ENCODE data around the gene CECR2.

The CECR2 gene

DNA sequence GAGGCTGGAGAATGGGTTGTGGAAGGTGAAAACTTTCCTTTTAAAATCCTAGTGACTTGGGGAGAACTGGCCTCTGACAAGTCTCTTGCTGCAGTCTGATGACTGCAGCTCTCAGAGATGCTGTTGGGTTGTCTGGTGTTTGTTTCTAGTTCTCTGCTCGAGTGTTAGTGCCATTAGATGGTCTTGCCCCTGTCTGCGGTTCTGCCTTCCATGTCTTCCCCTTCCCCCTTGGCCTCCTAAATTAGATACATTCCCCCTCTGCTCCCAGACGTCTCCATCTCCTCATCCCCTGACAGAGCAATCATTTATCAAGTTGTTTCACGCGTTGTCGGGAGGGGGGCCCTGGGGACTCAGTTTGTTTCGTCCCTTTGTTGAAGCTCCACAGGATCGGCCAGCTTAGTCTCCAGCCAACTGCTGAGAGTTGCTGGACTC is 67.7 kb downstream of the CECR2 start:
- no peak for DNase-seq
- Mint-ChIP-seq H3K36me3 (ENCODE audit: low read depth) (no peaks in the 10 kb centered on the region), H3K27ac (no peak overlapping the region), H3K27me3 (peaks cover 9% of the 10 kb centered on the region), H3K4me1 (no peaks in the 10 kb centered on the region), H3K9me3 (no peaks in the 10 kb centered on the region), H3K4me3 (no peak overlapping the region)
- no peak for ATAC-seq

DNA sequence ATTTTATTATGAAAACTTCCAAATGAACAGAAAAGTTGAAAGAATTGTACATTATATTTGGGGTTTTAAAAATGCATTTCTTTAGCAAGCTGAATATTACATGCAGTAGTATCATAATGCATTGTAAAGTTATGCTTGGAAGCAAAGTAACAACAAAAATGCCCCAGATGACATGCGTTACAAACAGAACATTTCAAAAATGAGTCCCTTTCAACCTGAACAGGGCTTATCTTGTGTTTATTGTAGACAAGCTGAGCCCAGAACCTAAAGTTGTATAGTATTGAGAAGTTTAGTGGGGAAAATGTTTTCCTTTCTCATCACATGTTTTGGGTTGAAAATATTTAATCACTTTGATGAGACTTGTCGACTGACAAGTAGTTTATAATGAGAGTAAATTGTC is 68.8 kb downstream of the CECR2 start:
- Mint-ChIP-seq H3K27ac (no peak overlapping the region), H3K4me1 (no peaks in the 10 kb centered on the region), H3K9me3 (no peaks in the 10 kb centered on the region), H3K4me3 (no peak overlapping the region), H3K36me3 (ENCODE audit: low read depth) (no peaks in the 10 kb centered on the region), H3K27me3 (peaks cover 11% of the 10 kb centered on the region)
- no peak for DNase-seq
- no peak for ATAC-seq

DNA sequence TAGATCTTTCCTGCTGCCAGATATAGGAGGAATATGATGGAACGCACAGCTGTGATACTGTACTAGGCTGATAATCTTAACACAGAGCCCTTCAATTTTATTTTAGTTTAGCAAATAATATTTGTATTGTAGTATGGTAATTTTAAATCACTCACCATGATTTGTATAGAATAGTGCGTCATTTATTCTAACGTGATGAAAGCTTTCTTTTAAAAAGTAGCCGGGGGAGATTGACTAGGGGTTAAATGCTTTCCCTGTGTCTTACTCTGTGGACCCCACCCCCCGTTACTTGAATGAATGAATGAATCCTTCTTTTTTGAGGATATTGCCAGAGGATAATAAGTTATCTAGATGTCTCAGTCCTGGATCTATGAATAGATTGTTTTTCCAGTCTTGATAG is 72.1 kb downstream of the CECR2 start:
- peaks cover 13% of the 10 kb centered on the region for H3K27me3 Mint-ChIP-seq
- no peaks in the 10 kb centered on the region for H3K36me3 Mint-ChIP-seq (ENCODE audit: low read depth)
- no peak for ATAC-seq
- no peaks in the 10 kb centered on the region for H3K9me3 Mint-ChIP-seq
- H3K4me1 Mint-ChIP-seq, result no peaks in the 10 kb centered on the region
- H3K27ac Mint-ChIP-seq, result no peak overlapping the region
- DNase-seq, result no peak
- no peak overlapping the region for H3K4me3 Mint-ChIP-seq

DNA sequence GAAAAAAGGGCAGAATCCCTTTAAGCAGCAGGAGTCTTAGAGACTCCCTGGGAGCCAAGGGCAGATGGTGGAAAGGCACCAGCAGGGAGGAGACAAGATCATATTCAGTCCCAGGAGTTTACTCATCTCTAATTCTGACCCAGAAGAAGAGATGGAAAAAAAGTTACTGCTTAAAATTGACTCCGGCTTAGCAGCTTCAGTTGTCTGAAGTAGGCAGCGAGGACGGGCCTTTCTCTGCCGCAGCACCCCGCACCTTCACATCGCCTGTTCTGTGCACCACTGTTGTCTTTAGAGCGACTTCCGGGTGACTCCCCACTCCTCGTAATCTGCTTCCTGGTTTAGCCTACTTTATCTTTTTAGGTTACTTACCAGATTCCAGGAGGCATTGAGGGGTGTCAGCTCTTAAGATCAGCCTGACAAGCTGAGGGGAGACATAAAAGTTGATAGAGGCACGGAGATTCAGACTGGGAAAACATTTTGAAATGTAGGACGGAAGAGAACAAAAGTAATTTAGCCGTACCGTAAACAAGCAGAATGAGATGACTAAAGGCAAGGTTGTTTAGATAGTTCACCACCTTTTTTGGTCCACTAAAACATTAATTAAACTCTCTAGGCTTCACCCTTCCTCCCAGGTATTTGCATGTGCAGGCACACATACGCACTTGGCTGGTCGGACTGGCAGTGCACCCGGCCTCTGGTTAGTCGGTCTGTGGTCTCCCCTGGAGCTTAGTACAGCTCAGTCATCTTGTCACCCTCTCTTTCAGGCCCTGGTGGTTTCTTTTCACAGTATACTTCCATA is 74.3 kb downstream of the CECR2 start:
- Mint-ChIP-seq H3K4me3 (no peak overlapping the region), H3K36me3 (ENCODE audit: low read depth) (no peaks in the 10 kb centered on the region), H3K4me1 (no peaks in the 10 kb centered on the region), H3K27me3 (peaks cover 4% of the 10 kb centered on the region), H3K27ac (no peak overlapping the region), H3K9me3 (no peaks in the 10 kb centered on the region)
- ATAC-seq (no peak), DNase-seq (no peak)

DNA sequence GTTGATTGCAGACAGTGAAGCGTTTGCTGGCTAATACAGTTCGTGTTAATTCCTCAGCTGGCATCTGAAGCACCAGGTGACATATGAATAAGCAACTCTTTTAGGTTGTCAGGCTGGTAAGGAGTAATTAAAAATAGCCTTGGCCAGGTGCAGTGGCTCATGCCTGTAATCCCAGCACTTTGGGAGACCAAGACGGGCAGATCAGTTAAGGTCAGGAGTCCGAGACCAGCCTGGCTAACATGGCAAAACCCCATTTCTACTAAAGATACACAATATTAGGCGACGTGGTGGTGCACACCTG is 74.9 kb downstream of the CECR2 start:
- DNase-seq (no peak), ATAC-seq (no peak)
- H3K27me3 Mint-ChIP-seq, result peaks cover 4% of the 10 kb centered on the region
- H3K4me1 Mint-ChIP-seq, result no peaks in the 10 kb centered on the region
- no peaks in the 10 kb centered on the region for H3K9me3 Mint-ChIP-seq
- H3K36me3 Mint-ChIP-seq (ENCODE audit: low read depth), result no peaks in the 10 kb centered on the region
- no peak overlapping the region for H3K27ac Mint-ChIP-seq
- no peak overlapping the region for H3K4me3 Mint-ChIP-seq

DNA sequence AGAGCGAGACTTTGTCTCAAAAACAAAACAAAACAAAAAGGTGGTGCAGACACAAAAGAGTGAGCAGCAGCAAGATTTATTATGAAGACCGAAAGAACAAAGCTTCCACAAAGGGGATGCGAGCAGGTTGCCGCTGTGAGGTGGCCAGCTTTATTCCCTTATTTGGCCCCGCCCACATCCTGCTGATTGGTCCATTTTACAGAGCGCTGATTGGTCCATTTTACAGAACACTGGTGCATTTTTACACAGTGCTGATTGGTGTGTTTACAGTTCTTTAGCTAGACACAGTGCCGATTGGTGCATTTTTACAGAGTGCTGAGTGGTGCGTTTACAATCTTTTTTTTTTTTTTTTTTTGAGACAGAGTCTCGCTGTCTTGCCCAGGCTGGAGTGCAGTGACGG is 77.4 kb downstream of the CECR2 start:
- no peak for DNase-seq
- no peaks in the 10 kb centered on the region for H3K4me1 Mint-ChIP-seq
- no peak overlapping the region for H3K4me3 Mint-ChIP-seq
- peaks cover 4% of the 10 kb centered on the region for H3K27me3 Mint-ChIP-seq
- no peak for ATAC-seq
- H3K27ac Mint-ChIP-seq, result no peak overlapping the region
- no peaks in the 10 kb centered on the region for H3K36me3 Mint-ChIP-seq (ENCODE audit: low read depth)
- no peaks in the 10 kb centered on the region for H3K9me3 Mint-ChIP-seq

DNA sequence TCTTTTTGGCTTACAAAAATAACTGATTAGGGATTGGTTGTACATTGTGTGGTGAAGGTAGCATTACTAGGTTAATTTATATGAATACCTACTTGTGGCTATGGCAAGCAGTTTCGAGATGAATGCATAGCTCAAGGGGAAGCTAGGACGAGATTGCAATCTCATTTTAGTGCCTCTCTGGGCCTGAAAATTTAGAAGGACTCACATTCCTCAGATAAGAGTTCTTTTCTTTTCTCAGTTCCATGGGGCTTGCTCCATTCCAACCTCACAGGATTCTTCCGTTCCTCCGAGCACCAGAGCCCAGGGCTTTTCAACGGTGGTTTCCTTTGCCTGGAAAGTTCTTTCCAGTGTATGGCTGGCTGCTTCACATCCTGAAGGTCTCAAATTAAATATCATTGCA is 82.1 kb downstream of the CECR2 start:
- Mint-ChIP-seq H3K4me3 (no peak overlapping the region), H3K4me1 (no peaks in the 10 kb centered on the region)

DNA sequence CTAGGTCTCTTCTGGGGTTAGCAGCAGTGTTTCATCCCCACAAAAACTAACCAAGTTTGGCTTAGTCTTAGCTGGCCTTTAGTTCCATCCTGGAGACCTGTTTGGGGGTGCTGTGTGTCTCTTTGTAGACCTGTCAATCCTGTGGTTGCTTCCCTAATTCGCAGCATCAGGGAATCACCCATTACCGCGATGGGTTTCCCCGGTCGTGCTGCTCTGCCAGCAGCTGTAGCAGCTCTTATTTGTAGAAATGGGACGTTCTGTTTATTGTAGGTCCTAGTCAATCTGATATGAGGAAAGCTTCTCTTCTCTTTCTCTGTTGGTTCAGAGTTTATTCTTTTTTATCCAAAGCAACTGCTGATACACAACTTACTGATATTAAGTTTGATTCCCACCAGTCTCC is 91.6 kb downstream of the CECR2 start:
- no peak overlapping the region for H3K4me3 Mint-ChIP-seq
- H3K27me3 Mint-ChIP-seq, result peaks cover 5% of the 10 kb centered on the region
- H3K9me3 Mint-ChIP-seq, result no peaks in the 10 kb centered on the region
- DNase-seq, result no peak
- no peaks in the 10 kb centered on the region for H3K4me1 Mint-ChIP-seq
- H3K27ac Mint-ChIP-seq, result no peak overlapping the region
- H3K36me3 Mint-ChIP-seq (ENCODE audit: low read depth), result no peaks in the 10 kb centered on the region
- ATAC-seq, result no peak

More for the DNA sequence above, 82.1 kb downstream of the CECR2 start:
- H3K36me3 Mint-ChIP-seq (ENCODE audit: low read depth), result no peaks in the 10 kb centered on the region
- no peaks in the 10 kb centered on the region for H3K9me3 Mint-ChIP-seq
- H3K27me3 Mint-ChIP-seq, result no peaks in the 10 kb centered on the region
- no peak overlapping the region for H3K27ac Mint-ChIP-seq
- DNase-seq, result no peak
- ATAC-seq, result no peak

DNA sequence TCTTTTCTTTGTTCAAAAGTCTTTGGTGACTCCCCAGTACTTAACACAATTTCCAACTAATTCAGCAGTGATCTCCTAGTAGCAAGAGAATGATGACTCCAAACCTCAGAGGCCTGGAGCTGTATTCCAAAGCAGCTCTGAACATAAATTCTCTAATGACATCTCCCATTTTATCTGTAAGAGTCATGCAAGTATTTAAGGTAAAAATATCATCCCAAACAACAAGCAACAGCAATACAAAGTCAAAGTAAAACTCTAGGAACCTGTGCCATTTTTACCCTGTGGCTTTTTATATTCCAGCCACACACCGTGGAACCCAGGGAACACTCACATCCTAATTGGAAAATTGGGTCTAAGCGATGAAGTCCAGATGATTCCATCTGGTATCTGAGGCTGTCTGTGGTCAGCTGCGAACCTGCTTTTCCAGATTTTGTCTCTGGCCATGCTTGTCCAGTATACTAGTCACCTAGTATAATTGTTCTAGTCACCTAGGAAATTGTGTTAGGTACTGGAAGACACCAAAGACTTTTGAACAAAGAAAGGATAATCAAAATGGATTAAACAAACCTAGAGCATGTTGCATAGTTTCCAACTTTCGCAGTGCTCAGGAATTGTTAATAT is 101.7 kb downstream of the CECR2 start:
- ATAC-seq, result no peak
- DNase-seq, result no peak
- Mint-ChIP-seq H3K4me3 (no peak overlapping the region), H3K4me1 (no peaks in the 10 kb centered on the region), H3K27me3 (peaks cover 16% of the 10 kb centered on the region), H3K36me3 (ENCODE audit: low read depth) (no peaks in the 10 kb centered on the region), H3K9me3 (no peaks in the 10 kb centered on the region), H3K27ac (no peak overlapping the region)

DNA sequence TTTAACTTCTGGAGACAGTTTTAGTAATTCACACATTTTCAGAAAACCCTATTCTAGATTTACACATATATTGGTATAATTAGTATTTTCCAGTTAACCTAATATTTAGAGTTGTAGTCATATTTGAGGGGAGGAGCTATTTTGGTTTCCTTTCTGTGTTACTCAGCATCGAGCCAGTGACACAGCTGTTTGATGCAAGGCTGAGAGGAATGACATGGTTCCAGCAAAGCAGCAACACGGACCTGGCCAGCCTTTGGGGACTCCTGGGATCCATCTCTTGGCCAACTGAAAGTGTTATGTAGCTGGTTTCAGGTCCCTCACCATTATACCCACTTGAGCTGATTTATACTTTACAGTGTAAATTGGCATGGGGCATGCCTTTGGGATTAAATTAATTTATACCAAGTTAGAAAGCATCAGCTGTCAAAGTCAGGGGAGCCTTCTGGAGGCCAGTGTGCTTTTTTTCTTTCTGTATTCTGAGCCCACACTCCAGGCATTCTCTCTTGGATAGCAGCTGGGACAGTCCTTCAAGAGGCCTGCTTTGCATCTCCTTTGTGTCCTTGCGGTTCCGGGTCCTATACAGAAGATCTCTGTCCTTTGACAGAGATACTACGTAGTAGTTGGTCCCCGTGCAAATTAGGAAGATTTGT is 102.8 kb downstream of the CECR2 start:
- Mint-ChIP-seq H3K4me3 (no peak overlapping the region), H3K36me3 (ENCODE audit: low read depth) (no peaks in the 10 kb centered on the region), H3K27ac (no peak overlapping the region), H3K9me3 (no peaks in the 10 kb centered on the region), H3K4me1 (no peaks in the 10 kb centered on the region), H3K27me3 (peaks cover 14% of the 10 kb centered on the region)
- DNase-seq, result no peak
- ATAC-seq, result no peak

DNA sequence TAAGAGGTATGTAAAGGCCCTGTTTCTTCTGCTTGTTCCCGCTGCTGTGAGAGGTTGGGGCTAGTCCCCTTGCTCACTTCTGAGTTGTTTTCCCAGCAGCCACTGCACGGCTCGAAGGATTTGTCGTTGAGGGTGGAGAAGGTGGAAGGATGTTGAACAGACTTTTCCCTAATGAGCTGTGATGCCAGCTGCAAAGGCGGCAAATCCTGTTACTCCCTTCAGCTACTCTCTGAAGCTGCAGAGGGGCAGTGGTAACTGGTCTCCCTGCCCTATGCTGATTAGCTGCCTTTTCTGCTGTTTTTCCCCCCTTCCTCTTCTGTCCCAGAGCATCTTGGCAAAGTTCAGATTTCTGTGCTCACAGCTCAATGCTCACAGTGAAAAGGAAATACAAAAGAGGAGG is 103.7 kb downstream of the CECR2 start:
- DNase-seq (no peak), ATAC-seq (no peak)
- Mint-ChIP-seq H3K4me3 (no peak overlapping the region), H3K9me3 (no peaks in the 10 kb centered on the region), H3K27me3 (peaks cover 23% of the 10 kb centered on the region), H3K36me3 (ENCODE audit: low read depth) (no peaks in the 10 kb centered on the region), H3K4me1 (no peaks in the 10 kb centered on the region), H3K27ac (no peak overlapping the region)

DNA sequence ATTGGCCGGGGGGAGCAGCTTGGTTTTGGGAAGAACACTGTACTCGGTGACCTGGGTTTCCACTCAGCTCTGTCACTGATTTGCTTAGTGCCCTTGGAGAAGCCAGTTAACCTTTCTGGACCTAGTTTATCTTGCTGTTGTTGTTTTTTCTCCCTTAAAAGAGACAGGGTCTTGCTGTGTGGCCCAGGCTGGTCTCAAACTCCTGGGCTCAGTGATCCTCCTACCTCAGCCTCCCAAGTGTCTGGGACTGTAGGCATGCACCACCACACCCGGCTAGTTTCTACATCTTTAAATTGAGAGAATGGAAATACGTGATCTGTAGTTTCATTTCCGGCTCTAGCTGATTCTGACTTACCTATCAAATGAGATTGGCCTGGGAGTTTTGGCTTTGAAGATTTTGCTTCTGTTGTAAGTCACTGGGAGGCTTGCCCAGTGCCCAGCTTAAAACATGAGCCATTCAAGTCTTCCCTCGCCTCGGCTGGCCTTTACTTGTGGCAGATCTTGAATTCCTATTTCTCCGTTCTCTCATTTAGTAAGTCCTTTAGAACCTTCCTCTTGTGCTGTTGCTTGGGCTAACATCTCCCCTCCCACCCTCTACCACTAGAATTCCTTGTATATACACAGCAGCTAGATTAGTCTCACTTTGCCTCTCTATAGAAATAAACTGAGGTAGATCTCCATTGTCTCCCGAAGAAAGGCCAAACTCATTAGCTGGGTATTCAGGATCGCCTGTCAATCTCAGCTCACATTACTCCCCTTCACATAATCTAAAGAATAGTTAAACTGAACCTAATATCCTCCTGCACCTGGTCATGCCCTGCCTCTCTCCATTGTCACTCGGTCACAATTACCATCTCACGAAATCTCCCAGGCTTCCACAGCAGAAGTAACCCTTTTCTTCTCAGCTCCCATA is 106.3 kb downstream of the CECR2 start:
- Mint-ChIP-seq H3K36me3 (ENCODE audit: low read depth) (no peaks in the 10 kb centered on the region), H3K4me3 (no peak overlapping the region), H3K27me3 (peaks cover 21% of the 10 kb centered on the region), H3K27ac (no peak overlapping the region), H3K4me1 (no peaks in the 10 kb centered on the region), H3K9me3 (no peaks in the 10 kb centered on the region)
- ATAC-seq (no peak), DNase-seq (no peak)

DNA sequence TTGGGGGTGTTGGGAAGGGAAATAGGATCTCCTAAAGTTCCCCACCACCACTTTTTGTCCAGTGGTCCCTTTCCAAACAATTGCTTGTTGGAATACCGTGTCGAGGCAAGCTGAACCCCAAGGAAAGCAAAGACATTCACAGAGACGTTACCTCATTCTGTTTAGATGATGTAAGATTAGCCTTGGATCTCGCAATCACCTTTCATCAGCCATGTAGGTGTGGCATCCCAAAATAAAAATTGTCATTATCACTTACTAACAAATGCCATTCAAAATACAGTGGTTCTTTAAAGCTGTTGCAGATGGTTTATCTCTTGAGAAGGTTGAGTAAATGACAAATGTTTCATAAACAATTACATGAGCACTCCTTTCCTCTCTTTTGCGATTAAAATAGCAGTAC is 107.6 kb downstream of the CECR2 start:
- Mint-ChIP-seq H3K27ac (no peak overlapping the region), H3K4me1 (no peaks in the 10 kb centered on the region)

DNA sequence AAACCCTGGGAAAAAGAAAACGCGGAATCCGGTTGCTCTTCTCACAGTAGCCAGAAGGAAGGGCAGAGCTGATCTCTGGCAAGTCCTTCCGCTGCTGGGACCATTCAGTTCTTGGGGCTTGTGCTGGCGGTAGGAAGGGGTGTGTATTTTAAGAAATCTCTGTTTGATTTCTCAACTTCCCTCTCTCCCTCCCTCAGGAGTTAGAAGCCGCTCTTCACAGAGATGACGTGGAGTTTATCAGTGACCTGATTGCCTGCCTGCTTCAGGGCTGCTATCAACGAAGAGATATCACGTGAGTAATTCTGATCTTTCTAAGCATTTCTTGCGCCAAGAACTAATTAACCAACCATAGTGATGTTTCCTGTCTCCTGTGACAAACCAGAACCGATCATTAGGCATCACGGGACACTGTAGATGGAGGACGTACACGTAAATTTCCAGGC is 108.2 kb downstream of the CECR2 start:
- Mint-ChIP-seq H3K36me3 (ENCODE audit: low read depth) (no peaks in the 10 kb centered on the region), H3K4me1 (no peaks in the 10 kb centered on the region), H3K27me3 (peaks cover 17% of the 10 kb centered on the region), H3K4me3 (no peak overlapping the region), H3K9me3 (no peaks in the 10 kb centered on the region), H3K27ac (no peak overlapping the region)
- no peak for DNase-seq
- ATAC-seq, result no peak

More for the DNA sequence above, 107.6 kb downstream of the CECR2 start:
- no peak for DNase-seq
- Mint-ChIP-seq H3K27me3 (peaks cover 18% of the 10 kb centered on the region), H3K36me3 (ENCODE audit: low read depth) (no peaks in the 10 kb centered on the region), H3K9me3 (no peaks in the 10 kb centered on the region), H3K4me3 (no peak overlapping the region)
- no peak for ATAC-seq
